Esophagus squamous epithelium (tissue), 4 donors: Measurements from ENCODE around the gene MUSTN1.

Experiments
- POLR2A ChIP-seq, 4 donors: fragments of 450-650 bp; IDR thresholded peaks; one replicate each; pipeline ENCODE4 v1.6.1; 2017; ENCODE audit warnings: antibody characterized with exemption in 4 of 4, mild to moderate bottlenecking in 4 of 4, moderate library complexity in 3 of 4
- TF ChIP-seq, protein P1 (sequence below), 6 experiments: fragments of 450-650 bp in 4 of 6; fragments of 200-600 bp in 2 of 6; sonication (generic) in 2 of 6; IDR thresholded peaks; one replicate each; pipeline ENCODE4 v1.5.1; 2016 to 2019; ENCODE audit warnings: antibody characterized with exemption in 6 of 6, mild to moderate bottlenecking in 4 of 6, moderate library complexity in 4 of 6

DNA sequence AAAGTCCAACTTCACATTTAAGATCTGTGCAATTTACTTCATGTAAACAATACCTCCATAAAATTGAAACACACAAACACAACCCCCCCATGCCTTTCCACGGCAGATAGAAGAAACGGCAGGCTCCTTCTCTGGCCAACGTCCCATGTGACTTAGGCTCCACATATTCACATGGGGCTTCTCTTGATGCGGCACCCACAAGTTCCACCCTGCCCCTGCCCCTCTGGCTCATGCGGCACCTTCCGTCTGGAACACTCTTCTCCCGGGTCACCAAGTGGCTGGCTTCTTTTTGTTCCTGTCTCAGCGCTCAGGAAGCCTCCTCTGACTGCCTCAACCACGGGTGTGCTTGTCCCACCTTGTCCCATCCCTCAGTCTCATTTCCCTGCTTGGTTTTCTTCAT, 36.9 kb upstream of the MUSTN1 start:
- TF ChIP-seq, protein P1, sequence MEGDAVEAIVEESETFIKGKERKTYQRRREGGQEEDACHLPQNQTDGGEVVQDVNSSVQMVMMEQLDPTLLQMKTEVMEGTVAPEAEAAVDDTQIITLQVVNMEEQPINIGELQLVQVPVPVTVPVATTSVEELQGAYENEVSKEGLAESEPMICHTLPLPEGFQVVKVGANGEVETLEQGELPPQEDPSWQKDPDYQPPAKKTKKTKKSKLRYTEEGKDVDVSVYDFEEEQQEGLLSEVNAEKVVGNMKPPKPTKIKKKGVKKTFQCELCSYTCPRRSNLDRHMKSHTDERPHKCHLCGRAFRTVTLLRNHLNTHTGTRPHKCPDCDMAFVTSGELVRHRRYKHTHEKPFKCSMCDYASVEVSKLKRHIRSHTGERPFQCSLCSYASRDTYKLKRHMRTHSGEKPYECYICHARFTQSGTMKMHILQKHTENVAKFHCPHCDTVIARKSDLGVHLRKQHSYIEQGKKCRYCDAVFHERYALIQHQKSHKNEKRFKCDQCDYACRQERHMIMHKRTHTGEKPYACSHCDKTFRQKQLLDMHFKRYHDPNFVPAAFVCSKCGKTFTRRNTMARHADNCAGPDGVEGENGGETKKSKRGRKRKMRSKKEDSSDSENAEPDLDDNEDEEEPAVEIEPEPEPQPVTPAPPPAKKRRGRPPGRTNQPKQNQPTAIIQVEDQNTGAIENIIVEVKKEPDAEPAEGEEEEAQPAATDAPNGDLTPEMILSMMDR (IDR thresholded peaks at IDR 0.05) = no peak
- no peak for TF ChIP-seq POLR2A (IDR thresholded peaks at IDR 0.05)
